Kidney (tissue), 14 donors: ENCODE measurements around the gene MRS2. TPM values are rescaled to one million over a fixed set of nuclear protein-coding genes. Genes with fewer than 3 reads are reported as not detected.

Experiments used
- DNase-seq, 5 donors: peaks; one replicate each; pipeline ENCODE4 v3.0.0-alpha.2; 2013 to 2020
- FAIRE-seq: peaks from 2 replicates; lab custom pipeline; 2012; peaks lifted over from hg19 to GRCh38; lab: Jason Lieb, UNC
- H3K27ac ChIP-seq, 2 donors: one replicate each; pipeline ENCODE4 v1.7.0; 2013; ENCODE audit warnings: low read depth in 2 of 2, low read length in 2 of 2, inconsistent platforms in 1 of 2
- H3K27me3 ChIP-seq: one replicate; pipeline ENCODE4 v1.7.1; 2013; ENCODE audit warnings: low read length, inconsistent platforms; ENCODE audit not compliant: control insufficient read depth, insufficient read depth
- H3K36me3 ChIP-seq, 3 donors: one replicate each; pipeline versions ENCODE4 v1.7.0 to v1.7.1; 2013; ENCODE audit warnings: low read length in 3 of 3, control low read depth in 1 of 3, inconsistent platforms in 1 of 3; ENCODE audit not compliant: insufficient read depth in 3 of 3, control insufficient read depth in 2 of 3
- H3K4me1 ChIP-seq, 3 donors: one replicate each; pipeline versions ENCODE4 v1.7.0 to v1.7.1; 2013; ENCODE audit warnings: low read length in 3 of 3, inconsistent platforms in 1 of 3, low read depth in 1 of 3; ENCODE audit not compliant: control insufficient read depth in 2 of 3, insufficient read depth in 2 of 3
- H3K4me3 ChIP-seq, 3 donors: one replicate each; pipeline versions ENCODE4 v1.7.0 to v1.8.1; 2013; ENCODE audit warnings: low read length in 3 of 3, control low read depth in 1 of 3, inconsistent platforms in 1 of 3
- H3K9ac ChIP-seq, 3 donors: one replicate each; pipeline versions ENCODE4 v1.7.0 to v1.7.1; 2013; ENCODE audit warnings: low read length in 3 of 3, control low read depth in 1 of 3, inconsistent platforms in 1 of 3
- H3K9me3 ChIP-seq, 3 donors: one replicate each; pipeline versions ENCODE4 v1.7.0 to v1.7.1; 2013; ENCODE audit warnings: low read length in 3 of 3, control low read depth in 1 of 3, inconsistent platforms in 1 of 3; ENCODE audit not compliant: control insufficient read depth in 2 of 3, insufficient read depth in 1 of 3
- CTCF ChIP-seq: IDR thresholded peaks from 3 replicates; pipeline ENCODE4 v1.5.1; 2012; ENCODE audit warnings: mild to moderate bottlenecking, moderate library complexity, borderline replicate concordance; ENCODE audit not compliant: insufficient read depth; ENCODE audit errors: extremely low read depth
- intact Hi-C: fragments of 100-400 bp; cut with DNase I; formaldehyde crosslinking; loops from one replicate; pipeline ENCODE4 v1.11.1; 2022
- polyA plus RNA-seq: library from polyadenylated mRNA; stranded (reverse); fragments of 350-450 nt; fragmentation: Illumina TruSeq; extraction: RNeasy Lipid Tissue Mini Kit (QIAGEN cat#74804); gene quantifications from one replicate; pipeline ENCODE4 v1.2.3, GENCODE V29; 2014; ENCODE audit warnings: low read depth, low replicate concordance; ENCODE audit not compliant: insufficient read depth
- total RNA-seq: library from RNA; stranded (reverse); fragmentation: NEBNext Ultra II Directional; extraction: Animal tissue kit (Norgen Biotek cat#: 25700); gene quantifications from one replicate; pipeline ENCODE4 v1.2.1, GENCODE V29; 2021
- donor health status: control.
- donor health status: control.
- donor health status: control.
- donor health status: control.
- donor health status: control.
- donor health status: DM: yes; HTN: yes; CAD: no.
- donor health status: Normal renal cell carcinoma (clear cell type).

MRS2 gene
- total and polyA plus RNA-seq, 2 donors from 2014 or later, result 23.6 to 27.8 TPM

GRCh38 chr6:24356310-24356973, 46.3 kb upstream of the MRS2 start:
- peak overlapping the region; percentile 33 to 73 for H3K27ac ChIP-seq
- FAIRE-seq (no peak), DNase-seq (peak in 1 of 5 donors; percentile 51)
- no peaks in the 10 kb centered on the region for H3K9me3 ChIP-seq
- intact Hi-C loops, result no loop called here
- H3K36me3 ChIP-seq, result no peaks in the 10 kb centered on the region
- H3K4me1 ChIP-seq, result peaks cover 0 to 5% (median 5%) of the 10 kb centered on the region in 3 donors
- no peak for TF ChIP-seq CTCF
- H3K4me3 ChIP-seq, result peak overlapping the region; percentile 72 to 78 (median 76)
- H3K27me3 ChIP-seq, result no peaks in the 10 kb centered on the region
- peak overlapping the region; percentile 22 to 79 (median 70) for H3K9ac ChIP-seq

GRCh38 chr6:24357336-24358218, 45.2 kb upstream of the MRS2 start, which contains the start of gene DCDC2:
Gene DCDC2, minus strand, starts transcription at chr6:24358059. Its CDS starts 309 bp downstream, at chr6:24357750.
- no peaks in the 10 kb centered on the region for H3K9me3 ChIP-seq
- H3K36me3 ChIP-seq, result no peaks in the 10 kb centered on the region
- peak; percentile 19 for TF ChIP-seq CTCF
- H3K4me3 ChIP-seq, result peak within 1 kb of the TSS; percentile 72 to 78 (median 76)
- DNase-seq (peak; percentile 89 to 96 (median 92)), FAIRE-seq (no peak)
- H3K27me3 ChIP-seq, result no peaks in the 10 kb centered on the region
- intact Hi-C loops, result no loop called here
- peak within 1 kb of the TSS; percentile 43 to 79 (median 70) for H3K9ac ChIP-seq
- H3K27ac ChIP-seq, result peak within 1 kb of the TSS; percentile 73 to 89
- H3K4me1 ChIP-seq, result peaks cover 0 to 5% (median 5%) of the 10 kb centered on the region in 3 donors

GRCh38 chr6:24358219-24358821, 44.4 kb upstream of the MRS2 start:
- FAIRE-seq (no peak), DNase-seq (peak in 3 of 5 donors; percentile 43 to 60 (median 49))
- TF ChIP-seq CTCF, result no peak
- Histone ChIP-seq H3K4me3 (peak overlapping the region; percentile 72 to 78 (median 76)), H3K27me3 (no peaks in the 10 kb centered on the region), H3K9ac (peak overlapping the region in 2 of 3 donors; percentile 70 to 79), H3K27ac (peak overlapping the region; percentile 73 to 89), H3K36me3 (no peaks in the 10 kb centered on the region), H3K4me1 (peaks cover 0 to 5% (median 5%) of the 10 kb centered on the region in 3 donors), H3K9me3 (no peaks in the 10 kb centered on the region)
- intact Hi-C loops, result no loop called here
